Measurements from ENCODE around the gene KCNG2.

- TF ChIP-seq CTCF (IDR thresholded peaks at IDR 0.05 in 2 of 3, conservative IDR thresholded peaks at IDR 0.05 in 1 of 3; ENCODE audit: insufficient read depth in 2 of 3, low read depth in 1 of 3, low read length in 3 of 3) (no peak), EP300 (IDR thresholded peaks at IDR 0.05; ENCODE audit: low read length) (no peak), PURB (CRISPR knock-in tag; IDR thresholded peaks at IDR 0.05; ENCODE audit: low read depth) (no peak)
Observed at GRCh38 chr18:79766308-79766707, 31.4 kb upstream of the KCNG2 start.

All from K562 (cell line).